AG04449 (cell line): ENCODE measurements around the gene DENND4A.

Experiments
- CTCF ChIA-PET: fragments of 350-600 bp; formaldehyde crosslinking; extraction: SDS; loops from one replicate; lab custom pipeline; 2021; ENCODE audit warnings: antibody characterized with exemption; lab: Yijun Ruan, JAX
- POLR2A ChIA-PET: fragments of 400-600, 350-600 bp; formaldehyde crosslinking; extraction: SDS; loops from one replicate; lab custom pipeline; 2020; ENCODE audit warnings: antibody characterized with exemption, inconsistent platforms; lab: Yijun Ruan, JAX
- DNase-seq: peaks from one replicate; pipeline ENCODE4 v3.0.0-alpha.2; 2010; ENCODE audit warnings: low read depth, low spot score
- H3K4me3 ChIP-seq: 2 replicates; pipeline ENCODE4 v1.5.1; 2011; ENCODE audit warnings: low read depth, mild to moderate bottlenecking, control low read depth, low read length
- CTCF ChIP-seq: IDR thresholded peaks from one replicate; pipeline ENCODE4 v1.5.1; 2011; ENCODE audit warnings: mild to moderate bottlenecking, moderate library complexity, low read length, control low read depth, inconsistent platforms; ENCODE audit not compliant: insufficient read depth; ENCODE audit errors: missing control alignments

DENND4A gene

GRCh38 chr15:65690778-65691177, 101.3 kb downstream of the DENND4A start:
- ChIA-PET POLR2A (no interaction called here), CTCF (interaction anchor here (0.8 kb wide), 1 partner anchor 52 kb away, joined by 3 read pairs; no protein-coding TSS in a partner anchor)
- no peak for DNase-seq
- no peak overlapping the region for H3K4me3 ChIP-seq
- no peak for TF ChIP-seq CTCF

GRCh38 chr15:65690173-65690572, 101.9 kb downstream of the DENND4A start:
- no peak overlapping the region for H3K4me3 ChIP-seq
- no peak for TF ChIP-seq CTCF
- DNase-seq, result no peak
- CTCF ChIA-PET, result interaction anchor here (0.8 kb wide), 1 partner anchor 52 kb away, joined by 3 read pairs; no protein-coding TSS in a partner anchor
- POLR2A ChIA-PET, result no interaction called here

- CTCF ChIA-PET, result no interaction called here
- H3K4me3 ChIP-seq, result no peak overlapping the region
- TF ChIP-seq CTCF, result no peak
- POLR2A ChIA-PET, result no interaction called here
- no peak for DNase-seq
Observed at GRCh38 chr15:65688462-65688861, 103.6 kb downstream of the DENND4A start.

- POLR2A ChIA-PET, result no interaction called here
- no peak overlapping the region for H3K4me3 ChIP-seq
- DNase-seq, result no peak
- CTCF ChIA-PET, result interaction anchor here (0.6 to 1.2 kb wide), 2 partner anchors 20 to 44 kb away, joined by 3 read pairs; no protein-coding TSS in a partner anchor
- no peak for TF ChIP-seq CTCF
Observed at GRCh38 chr15:65682404-65682911, 109.6 kb downstream of the DENND4A start.

GRCh38 chr15:65680544-65680943, 111.5 kb downstream of the DENND4A start:
- CTCF ChIA-PET, result no interaction called here
- POLR2A ChIA-PET, result no interaction called here

GRCh38 chr15:65676123-65676522, 116.0 kb downstream of the DENND4A start:
- CTCF ChIA-PET, result interaction anchor here (2.1 kb wide), 1 partner anchor 38 kb away, joined by 8 read pairs; no protein-coding TSS in a partner anchor
- no peak for TF ChIP-seq CTCF
- H3K4me3 ChIP-seq, result no peak overlapping the region
- DNase-seq, result no peak
- POLR2A ChIA-PET, result no interaction called here

More at GRCh38 chr15:65680544-65680943, 111.5 kb downstream of the DENND4A start:
- DNase-seq, result no peak
- H3K4me3 ChIP-seq, result no peak overlapping the region
- no peak for TF ChIP-seq CTCF
